Measurements from ENCODE around the gene EVPL.

The EVPL gene

DNA sequence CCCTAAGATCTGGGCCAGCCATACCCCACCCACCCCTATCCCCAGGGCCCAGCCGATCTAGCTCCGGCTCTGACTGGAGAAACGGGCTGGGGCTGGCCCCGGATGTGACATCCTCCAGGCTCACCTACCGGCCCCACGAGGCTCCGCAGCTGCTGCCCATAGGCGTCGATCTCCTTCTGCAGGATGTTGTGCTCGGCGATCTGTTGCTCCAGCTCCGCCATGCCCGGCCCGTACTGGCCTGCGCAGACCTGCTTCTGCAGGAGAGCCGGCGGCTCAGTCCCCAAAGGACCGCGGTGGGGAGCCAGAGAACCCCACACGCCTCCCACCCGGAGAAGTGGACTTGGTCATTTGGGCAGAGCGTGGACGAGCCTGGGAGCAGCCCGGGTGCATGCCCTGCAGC, 4.8 kb downstream of the EVPL start:
- WGBS, 2 donors (ENCODE audit: extremely low coverage in 2 of 2, insufficient read length in 2 of 2, insufficient replicate concordance in 1 of 2): no CpG with 5 or more reads among the region's 24 CpGs

DNA sequence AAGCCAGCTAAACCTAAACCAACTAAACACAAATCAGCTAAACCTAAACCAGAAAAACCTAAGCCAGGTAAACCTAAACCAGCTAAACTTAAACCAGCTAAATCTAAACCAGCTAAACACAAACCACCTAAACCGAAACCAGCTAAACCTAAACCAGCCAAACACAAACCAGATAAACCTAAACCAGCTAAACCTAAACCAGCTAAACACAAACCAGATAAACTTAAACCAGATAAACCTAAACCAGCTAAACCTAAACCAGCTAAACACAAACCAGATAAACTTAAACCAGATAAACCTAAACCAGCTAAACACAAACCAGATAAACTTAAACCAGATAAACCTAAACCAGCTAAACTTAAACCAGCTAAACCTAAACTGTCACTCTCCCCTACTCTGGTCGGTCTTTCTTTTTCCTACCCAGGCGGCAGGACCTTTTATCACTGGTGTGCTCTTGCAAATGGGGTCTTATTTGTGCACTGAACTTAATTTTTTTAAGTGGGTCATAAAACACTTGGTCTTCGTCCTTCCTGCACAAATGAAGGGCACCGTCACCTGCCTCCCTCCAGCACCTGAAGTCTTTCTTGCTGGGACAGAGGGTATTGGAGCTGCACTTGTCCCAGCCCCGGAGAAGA, 7.2 kb downstream of the EVPL start:
- WGBS, 2 donors (ENCODE audit: extremely low coverage in 2 of 2, insufficient read length in 2 of 2, insufficient replicate concordance in 1 of 2): 100% methylated on average over 1 of the region's 6 CpGs; no CpG with 5 or more reads in 1 of the 2 donors

More for the DNA sequence above, 4.8 kb downstream of the EVPL start:
- H3K9ac ChIP-seq (ENCODE audit: low read depth, low read length, poor library complexity): no peak overlapping the region
- no peak overlapping the region for H3K18ac ChIP-seq (ENCODE audit: low read length)
- no peak overlapping the region for H2BK5ac ChIP-seq (ENCODE audit: low read length)
- no peak overlapping the region for H4K91ac ChIP-seq (ENCODE audit: low read depth, low read length, poor library complexity)
- no peak overlapping the region for H3K4me3 ChIP-seq (ENCODE audit: low read length in 2 of 2)
- no peaks in the 10 kb centered on the region for H3K9me3 ChIP-seq (replicated peaks in 1 of 2; ENCODE audit: control insufficient read depth in 2 of 2, insufficient read depth in 1 of 2, low read depth in 1 of 2, low read length in 2 of 2)
- no peak overlapping the region for H3K4ac ChIP-seq (ENCODE audit: low read length)
- peaks cover 0 to 47% (median 0%) of the 10 kb centered on the region in 3 experiments for H3K27me3 ChIP-seq (ENCODE audit: control insufficient read depth in 3 of 3, insufficient read depth in 3 of 3, low read depth in 1 of 3, low read length in 3 of 3)
- H3K4me1 ChIP-seq (ENCODE audit: control insufficient read depth in 2 of 2, insufficient read depth in 1 of 2, low read depth in 1 of 2, low read length in 2 of 2): no peaks in the 10 kb centered on the region
- no peak overlapping the region for H3K4me2 ChIP-seq (ENCODE audit: insufficient read depth, low read length, poor library complexity, severe bottlenecking)
- H3K14ac ChIP-seq (ENCODE audit: low read length): no peak overlapping the region
- H4K8ac ChIP-seq (ENCODE audit: low read depth, low read length): no peak overlapping the region
- no peak overlapping the region for H2BK120ac ChIP-seq (ENCODE audit: low read depth, low read length)
- no peak for DNase-seq (ENCODE audit: low spot score)
- no peak overlapping the region for H2AFZ ChIP-seq (ENCODE audit: low read length)
- peaks cover 2% of the 10 kb centered on the region for H3K79me1 ChIP-seq (ENCODE audit: low read depth, low read length)
- H3K23ac ChIP-seq (ENCODE audit: low read depth, low read length, poor library complexity): peak overlapping the region; percentile 55
- no peak overlapping the region for H2AK5ac ChIP-seq (ENCODE audit: low read depth, low read length)
- no peak overlapping the region for H3K27ac ChIP-seq (replicated peaks; ENCODE audit: low read length)
- H2BK15ac ChIP-seq (ENCODE audit: low read length): no peak overlapping the region
- H3K36me3 ChIP-seq (replicated peaks in 1 of 2; ENCODE audit: control insufficient read depth in 2 of 2, insufficient read depth in 2 of 2, low read length in 2 of 2): no peaks in the 10 kb centered on the region
- H2BK12ac ChIP-seq (ENCODE audit: low read length): no peak overlapping the region

GRCh38 chr17:76018801-76019200, 8.3 kb downstream of the EVPL start:
- no peak overlapping the region for H3K4ac ChIP-seq (ENCODE audit: low read length)
- H3K9ac ChIP-seq (ENCODE audit: low read depth, low read length, poor library complexity): no peak overlapping the region
- H2BK120ac ChIP-seq (ENCODE audit: low read depth, low read length): no peak overlapping the region
- peak overlapping the region; percentile 17 for H2BK15ac ChIP-seq (ENCODE audit: low read length)
- no peak overlapping the region for H3K14ac ChIP-seq (ENCODE audit: low read length)
- H2AK5ac ChIP-seq (ENCODE audit: low read depth, low read length): no peak overlapping the region
- no peak overlapping the region for H4K91ac ChIP-seq (ENCODE audit: low read depth, low read length, poor library complexity)
- H3K9me3 ChIP-seq (replicated peaks in 1 of 2; ENCODE audit: control insufficient read depth in 2 of 2, insufficient read depth in 1 of 2, low read depth in 1 of 2, low read length in 2 of 2): no peaks in the 10 kb centered on the region
- DNase-seq (ENCODE audit: low spot score): no peak
- H2BK12ac ChIP-seq (ENCODE audit: low read length): no peak overlapping the region
- H3K27ac ChIP-seq (replicated peaks; ENCODE audit: low read length): no peak overlapping the region
- H3K27me3 ChIP-seq (ENCODE audit: control insufficient read depth in 3 of 3, insufficient read depth in 3 of 3, low read depth in 1 of 3, low read length in 3 of 3): peaks cover 0 to 56% (median 0%) of the 10 kb centered on the region in 3 experiments
- no peak overlapping the region for H3K4me3 ChIP-seq (ENCODE audit: low read length in 2 of 2)
- H3K4me2 ChIP-seq (ENCODE audit: insufficient read depth, low read length, poor library complexity, severe bottlenecking): no peak overlapping the region
- no peak overlapping the region for H4K8ac ChIP-seq (ENCODE audit: low read depth, low read length)
- no peak overlapping the region for H3K18ac ChIP-seq (ENCODE audit: low read length)
- H3K79me1 ChIP-seq (ENCODE audit: low read depth, low read length): peaks cover 2% of the 10 kb centered on the region
- H3K36me3 ChIP-seq (replicated peaks in 1 of 2; ENCODE audit: control insufficient read depth in 2 of 2, insufficient read depth in 2 of 2, low read length in 2 of 2): no peaks in the 10 kb centered on the region
- no peak overlapping the region for H2BK5ac ChIP-seq (ENCODE audit: low read length)
- peaks cover 2 to 3% of the 10 kb centered on the region in 2 donors for H3K4me1 ChIP-seq (ENCODE audit: control insufficient read depth in 2 of 2, insufficient read depth in 1 of 2, low read depth in 1 of 2, low read length in 2 of 2)
- no peak overlapping the region for H2AFZ ChIP-seq (ENCODE audit: low read length)
- WGBS, 2 donors (ENCODE audit: extremely low coverage in 2 of 2, insufficient read length in 2 of 2, insufficient replicate concordance in 1 of 2): no CpG with 5 or more reads among the region's 13 CpGs
- no peak overlapping the region for H3K23ac ChIP-seq (ENCODE audit: low read depth, low read length, poor library complexity)

More for the DNA sequence above, 7.2 kb downstream of the EVPL start:
- H3K4me2 ChIP-seq (ENCODE audit: insufficient read depth, low read length, poor library complexity, severe bottlenecking): no peak overlapping the region
- H2AK5ac ChIP-seq (ENCODE audit: low read depth, low read length): no peak overlapping the region
- no peak overlapping the region for H3K14ac ChIP-seq (ENCODE audit: low read length)
- H2BK5ac ChIP-seq (ENCODE audit: low read length): no peak overlapping the region
- no peak overlapping the region for H4K91ac ChIP-seq (ENCODE audit: low read depth, low read length, poor library complexity)
- H2BK15ac ChIP-seq (ENCODE audit: low read length): no peak overlapping the region
- H3K27ac ChIP-seq (replicated peaks; ENCODE audit: low read length): no peak overlapping the region
- H2AFZ ChIP-seq (ENCODE audit: low read length): no peak overlapping the region
- peaks cover 2% of the 10 kb centered on the region for H3K79me1 ChIP-seq (ENCODE audit: low read depth, low read length)
- no peaks in the 10 kb centered on the region for H3K36me3 ChIP-seq (replicated peaks in 1 of 2; ENCODE audit: control insufficient read depth in 2 of 2, insufficient read depth in 2 of 2, low read length in 2 of 2)
- no peak overlapping the region for H3K4me3 ChIP-seq (ENCODE audit: low read length in 2 of 2)
- H3K9me3 ChIP-seq (replicated peaks in 1 of 2; ENCODE audit: control insufficient read depth in 2 of 2, insufficient read depth in 1 of 2, low read depth in 1 of 2, low read length in 2 of 2): no peaks in the 10 kb centered on the region
- H4K8ac ChIP-seq (ENCODE audit: low read depth, low read length): no peak overlapping the region
- DNase-seq (ENCODE audit: low spot score): no peak
- H3K18ac ChIP-seq (ENCODE audit: low read length): no peak overlapping the region
- H2BK120ac ChIP-seq (ENCODE audit: low read depth, low read length): no peak overlapping the region
- no peaks in the 10 kb centered on the region for H3K4me1 ChIP-seq (ENCODE audit: control insufficient read depth in 2 of 2, insufficient read depth in 1 of 2, low read depth in 1 of 2, low read length in 2 of 2)
- no peak overlapping the region for H2BK12ac ChIP-seq (ENCODE audit: low read length)
- H3K9ac ChIP-seq (ENCODE audit: low read depth, low read length, poor library complexity): no peak overlapping the region
- H3K4ac ChIP-seq (ENCODE audit: low read length): no peak overlapping the region
- H3K23ac ChIP-seq (ENCODE audit: low read depth, low read length, poor library complexity): no peak overlapping the region
- peaks cover 0 to 53% (median 0%) of the 10 kb centered on the region in 3 experiments for H3K27me3 ChIP-seq (ENCODE audit: control insufficient read depth in 3 of 3, insufficient read depth in 3 of 3, low read depth in 1 of 3, low read length in 3 of 3)

DNA sequence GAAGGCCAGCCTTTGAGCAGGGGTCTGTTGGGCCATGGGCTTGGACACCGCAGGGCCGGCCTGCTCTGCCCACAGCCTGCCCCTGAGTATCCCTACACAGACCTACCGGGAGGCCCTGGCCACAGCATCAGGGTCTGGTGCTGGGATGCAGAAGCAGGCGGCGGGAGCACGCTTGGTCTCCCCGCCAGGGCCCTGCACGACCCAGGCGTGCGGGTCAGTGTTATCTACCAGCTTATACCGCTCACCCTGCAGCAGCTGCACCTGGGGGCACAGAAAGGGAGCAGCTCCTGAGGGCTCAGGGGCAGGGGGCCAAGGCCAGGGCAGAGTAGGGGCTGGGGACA, 8.8 kb downstream of the EVPL start:
- peak overlapping the region; percentile 57 for H3K18ac ChIP-seq (ENCODE audit: low read length)

More for the DNA sequence above, 8.8 kb downstream of the EVPL start:
- Histone ChIP-seq H3K4me1 (ENCODE audit: control insufficient read depth in 2 of 2, insufficient read depth in 1 of 2, low read depth in 1 of 2, low read length in 2 of 2) (peaks cover 2 to 7% of the 10 kb centered on the region in 2 donors), H3K9me3 (replicated peaks in 1 of 2; ENCODE audit: control insufficient read depth in 2 of 2, insufficient read depth in 1 of 2, low read depth in 1 of 2, low read length in 2 of 2) (no peaks in the 10 kb centered on the region), H2BK12ac (ENCODE audit: low read length) (no peak overlapping the region), H2AFZ (ENCODE audit: low read length) (no peak overlapping the region), H4K91ac (ENCODE audit: low read depth, low read length, poor library complexity) (no peak overlapping the region), H3K9ac (ENCODE audit: low read depth, low read length, poor library complexity) (peak overlapping the region; percentile 44), H3K27me3 (ENCODE audit: control insufficient read depth in 3 of 3, insufficient read depth in 3 of 3, low read depth in 1 of 3, low read length in 3 of 3) (peaks cover 0 to 52% (median 0%) of the 10 kb centered on the region in 3 experiments), H3K36me3 (replicated peaks in 1 of 2; ENCODE audit: control insufficient read depth in 2 of 2, insufficient read depth in 2 of 2, low read length in 2 of 2) (no peaks in the 10 kb centered on the region), H3K4me2 (ENCODE audit: insufficient read depth, low read length, poor library complexity, severe bottlenecking) (no peak overlapping the region), H2BK120ac (ENCODE audit: low read depth, low read length) (no peak overlapping the region), H3K14ac (ENCODE audit: low read length) (peak overlapping the region; percentile 8), H3K79me1 (ENCODE audit: low read depth, low read length) (peaks cover 2% of the 10 kb centered on the region), H2AK5ac (ENCODE audit: low read depth, low read length) (no peak overlapping the region), H3K4me3 (ENCODE audit: low read length in 2 of 2) (no peak overlapping the region), H2BK15ac (ENCODE audit: low read length) (no peak overlapping the region), H3K4ac (ENCODE audit: low read length) (peak overlapping the region; percentile 84), H3K27ac (replicated peaks; ENCODE audit: low read length) (no peak overlapping the region), H4K8ac (ENCODE audit: low read depth, low read length) (no peak overlapping the region), H2BK5ac (ENCODE audit: low read length) (no peak overlapping the region), H3K23ac (ENCODE audit: low read depth, low read length, poor library complexity) (no peak overlapping the region)
- DNase-seq (ENCODE audit: low spot score): no peak
- WGBS, 2 donors (ENCODE audit: extremely low coverage in 2 of 2, insufficient read length in 2 of 2, insufficient replicate concordance in 1 of 2): no CpG with 5 or more reads among the region's 11 CpGs
